ENCODE data around the gene PRR30.

DNA sequence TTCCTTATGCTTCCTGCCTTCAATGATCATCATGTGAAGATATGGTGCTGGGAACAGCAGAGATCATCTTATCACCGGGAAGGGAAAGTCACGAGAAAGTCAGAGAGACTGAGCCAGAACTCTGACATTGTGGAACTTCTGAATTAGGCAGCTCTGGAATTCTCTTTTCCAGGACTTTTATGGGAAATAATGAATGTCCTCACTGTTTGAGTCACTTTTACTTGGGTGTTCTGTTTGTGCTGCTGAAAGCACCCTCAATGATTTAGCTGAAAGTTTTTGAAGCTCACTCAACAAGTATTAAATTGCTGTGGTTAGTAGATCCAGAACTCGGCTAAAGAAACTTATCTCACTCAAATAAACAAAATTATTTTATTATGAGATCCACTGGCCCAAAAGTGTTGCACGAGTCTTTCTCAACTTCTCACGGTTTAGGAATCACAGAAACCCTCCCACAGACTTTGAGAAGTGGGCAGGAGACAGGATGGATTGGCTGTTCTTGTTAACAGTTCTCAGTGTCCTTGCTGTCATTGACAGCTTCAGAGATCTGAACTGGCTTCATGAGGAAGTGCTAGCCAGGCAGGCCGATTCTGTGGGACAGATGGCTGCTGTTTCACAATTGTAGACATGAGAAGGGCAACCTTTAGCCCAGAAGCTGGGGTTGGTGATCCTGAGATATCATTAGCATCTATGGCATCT lies 46.3 kb upstream of the PRR30 start:
- TF ChIP-seq, protein P1, sequence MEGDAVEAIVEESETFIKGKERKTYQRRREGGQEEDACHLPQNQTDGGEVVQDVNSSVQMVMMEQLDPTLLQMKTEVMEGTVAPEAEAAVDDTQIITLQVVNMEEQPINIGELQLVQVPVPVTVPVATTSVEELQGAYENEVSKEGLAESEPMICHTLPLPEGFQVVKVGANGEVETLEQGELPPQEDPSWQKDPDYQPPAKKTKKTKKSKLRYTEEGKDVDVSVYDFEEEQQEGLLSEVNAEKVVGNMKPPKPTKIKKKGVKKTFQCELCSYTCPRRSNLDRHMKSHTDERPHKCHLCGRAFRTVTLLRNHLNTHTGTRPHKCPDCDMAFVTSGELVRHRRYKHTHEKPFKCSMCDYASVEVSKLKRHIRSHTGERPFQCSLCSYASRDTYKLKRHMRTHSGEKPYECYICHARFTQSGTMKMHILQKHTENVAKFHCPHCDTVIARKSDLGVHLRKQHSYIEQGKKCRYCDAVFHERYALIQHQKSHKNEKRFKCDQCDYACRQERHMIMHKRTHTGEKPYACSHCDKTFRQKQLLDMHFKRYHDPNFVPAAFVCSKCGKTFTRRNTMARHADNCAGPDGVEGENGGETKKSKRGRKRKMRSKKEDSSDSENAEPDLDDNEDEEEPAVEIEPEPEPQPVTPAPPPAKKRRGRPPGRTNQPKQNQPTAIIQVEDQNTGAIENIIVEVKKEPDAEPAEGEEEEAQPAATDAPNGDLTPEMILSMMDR (conservative IDR thresholded peaks at IDR 0.05 in 1 of 2, IDR thresholded peaks at IDR 0.05 in 1 of 2; ENCODE audit: low read depth in 1 of 2, low read length in 2 of 2) = no peak
- no peak for TF ChIP-seq EZH2 (IDR thresholded peaks at IDR 0.05; ENCODE audit: low read length, missing control alignments)
